ENCODE data around the gene FADS6. TPM values are rescaled to one million over a fixed set of nuclear protein-coding genes. Genes with fewer than 3 reads are reported as not detected.

FADS6 gene
- polyA plus RNA-seq, 3 donors: not detected

DNA sequence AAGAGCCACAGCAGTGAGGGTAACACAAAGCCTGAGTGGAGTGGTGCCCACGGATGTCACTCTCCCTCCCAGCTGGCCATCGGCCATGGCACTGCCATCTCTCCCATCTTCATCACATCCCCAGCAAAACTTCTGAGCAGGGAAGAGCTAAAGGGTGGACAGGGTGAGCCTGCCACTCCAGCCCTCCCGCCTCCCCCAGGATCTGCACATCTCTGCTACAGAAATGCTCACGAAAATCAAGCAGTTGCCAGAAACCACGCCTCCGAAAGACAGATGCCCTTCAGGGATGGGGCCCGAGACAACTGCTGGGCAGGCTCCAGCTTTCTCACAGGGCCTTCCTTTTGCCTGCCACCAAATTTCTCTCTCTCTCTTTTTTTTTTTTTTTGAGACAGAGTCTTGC, 37.3 kb downstream of the FADS6 start:
- no peak overlapping the region for H3K27ac Mint-ChIP-seq
- no peak overlapping the region for H2AFZ ChIP-seq (ENCODE audit: insufficient read depth, low read depth, low read length, poor library complexity, severe bottlenecking)
- no peak overlapping the region for H3K4me3 ChIP-seq (replicated peaks in 1 of 3; ENCODE audit: low read depth in 2 of 3, low read length in 3 of 3)
- no peaks in the 10 kb centered on the region for H3K79me2 ChIP-seq (ENCODE audit: insufficient read depth, low read length)
- no peak overlapping the region for H3K4me2 ChIP-seq (replicated peaks; ENCODE audit: extremely low read depth, low read length, poor library complexity, severe bottlenecking)
- peak overlapping the region in 1 of 2 donors; percentile 14 for H3K4me3 Mint-ChIP-seq
- peaks cover 18% of the 10 kb centered on the region for H3K4me1 Mint-ChIP-seq
- TF ChIP-seq, protein P1, sequence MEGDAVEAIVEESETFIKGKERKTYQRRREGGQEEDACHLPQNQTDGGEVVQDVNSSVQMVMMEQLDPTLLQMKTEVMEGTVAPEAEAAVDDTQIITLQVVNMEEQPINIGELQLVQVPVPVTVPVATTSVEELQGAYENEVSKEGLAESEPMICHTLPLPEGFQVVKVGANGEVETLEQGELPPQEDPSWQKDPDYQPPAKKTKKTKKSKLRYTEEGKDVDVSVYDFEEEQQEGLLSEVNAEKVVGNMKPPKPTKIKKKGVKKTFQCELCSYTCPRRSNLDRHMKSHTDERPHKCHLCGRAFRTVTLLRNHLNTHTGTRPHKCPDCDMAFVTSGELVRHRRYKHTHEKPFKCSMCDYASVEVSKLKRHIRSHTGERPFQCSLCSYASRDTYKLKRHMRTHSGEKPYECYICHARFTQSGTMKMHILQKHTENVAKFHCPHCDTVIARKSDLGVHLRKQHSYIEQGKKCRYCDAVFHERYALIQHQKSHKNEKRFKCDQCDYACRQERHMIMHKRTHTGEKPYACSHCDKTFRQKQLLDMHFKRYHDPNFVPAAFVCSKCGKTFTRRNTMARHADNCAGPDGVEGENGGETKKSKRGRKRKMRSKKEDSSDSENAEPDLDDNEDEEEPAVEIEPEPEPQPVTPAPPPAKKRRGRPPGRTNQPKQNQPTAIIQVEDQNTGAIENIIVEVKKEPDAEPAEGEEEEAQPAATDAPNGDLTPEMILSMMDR (IDR thresholded peaks at IDR 0.05): no peak
- peaks cover 4 to 10% of the 10 kb centered on the region in 2 donors for H3K9me3 ChIP-seq (replicated peaks in 1 of 2; ENCODE audit: control insufficient read depth in 1 of 2, insufficient read depth in 1 of 2, low read length in 2 of 2)
- H3K27me3 ChIP-seq (ENCODE audit: control insufficient read depth in 2 of 2, insufficient read depth in 2 of 2, low read length in 2 of 2): peaks cover 53 to 95% of the 10 kb centered on the region in 2 donors
- intact Hi-C loops (cut with micrococcal nuclease): no loop called here
- 93% methylated on average over 3 of the region's 7 CpGs for WGBS (ENCODE audit: insufficient coverage)
- no peak overlapping the region for H3K27ac ChIP-seq (ENCODE audit: low read depth in 1 of 2, low read length in 2 of 2)
- peaks cover 0 to 20% (median 10%) of the 10 kb centered on the region in 7 donors for H3K9me3 Mint-ChIP-seq
- peaks cover 17 to 27% of the 10 kb centered on the region in 2 donors for H3K4me1 ChIP-seq (ENCODE audit: control insufficient read depth in 1 of 2, insufficient read depth in 2 of 2, low read length in 2 of 2)
- H4K20me1 ChIP-seq (ENCODE audit: insufficient read depth, low read length): no peaks in the 10 kb centered on the region
- DNase-seq: no peak
- peaks cover 3 to 10% of the 10 kb centered on the region in 2 donors for H3K36me3 Mint-ChIP-seq
- H3K36me3 ChIP-seq (replicated peaks in 1 of 2; ENCODE audit: control insufficient read depth in 1 of 2, insufficient read depth in 2 of 2, low read length in 2 of 2): no peaks in the 10 kb centered on the region
- H3K9ac ChIP-seq (ENCODE audit: insufficient read depth, low read length, poor library complexity, severe bottlenecking): no peak overlapping the region
- H3K27me3 Mint-ChIP-seq (ENCODE audit: low read depth in 3 of 3): peaks cover 86 to 98% (median 90%) of the 10 kb centered on the region in 3 donors

DNA sequence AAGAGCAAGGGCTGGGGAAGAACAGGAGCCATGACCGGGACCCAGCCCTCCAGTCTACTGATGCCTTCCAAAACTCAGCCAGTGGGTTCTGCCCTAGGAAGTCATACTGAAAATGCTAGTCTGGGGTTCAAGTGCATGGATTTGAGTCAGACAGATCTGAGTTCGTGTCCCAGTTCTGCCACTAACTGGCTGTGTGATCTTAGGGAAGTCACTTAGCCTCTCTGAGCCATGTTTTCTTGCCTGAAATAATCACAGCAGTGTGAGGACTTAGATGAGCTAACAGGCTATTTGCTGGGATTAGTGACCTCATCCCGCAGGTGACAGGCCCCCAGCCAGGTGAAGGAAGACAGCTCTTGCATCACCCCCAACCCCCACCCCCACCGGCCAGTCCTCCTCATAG, 38.1 kb downstream of the FADS6 start:
- no peak overlapping the region for H3K27ac ChIP-seq (ENCODE audit: low read depth in 1 of 2, low read length in 2 of 2)
- Mint-ChIP-seq H3K27me3 (ENCODE audit: low read depth in 3 of 3) (peaks cover 87 to 98% (median 91%) of the 10 kb centered on the region in 3 donors), H3K27ac (no peak overlapping the region), H3K4me3 (no peak overlapping the region), H3K36me3 (peaks cover 3 to 10% of the 10 kb centered on the region in 2 donors), H3K9me3 (peaks cover 0 to 18% (median 10%) of the 10 kb centered on the region in 7 donors), H3K4me1 (peaks cover 11% of the 10 kb centered on the region)
- TF ChIP-seq, protein P1 (IDR thresholded peaks at IDR 0.05): no peak
- no peak overlapping the region for H3K9ac ChIP-seq (ENCODE audit: insufficient read depth, low read length, poor library complexity, severe bottlenecking)
- H4K20me1 ChIP-seq (ENCODE audit: insufficient read depth, low read length): no peaks in the 10 kb centered on the region
- peaks cover 10 to 19% of the 10 kb centered on the region in 2 donors for H3K4me1 ChIP-seq (ENCODE audit: control insufficient read depth in 1 of 2, insufficient read depth in 2 of 2, low read length in 2 of 2)
- H3K27me3 ChIP-seq (ENCODE audit: control insufficient read depth in 2 of 2, insufficient read depth in 2 of 2, low read length in 2 of 2): peaks cover 46 to 95% of the 10 kb centered on the region in 2 donors
- intact Hi-C loops (cut with micrococcal nuclease): no loop called here
- no peak overlapping the region for H3K4me2 ChIP-seq (replicated peaks; ENCODE audit: extremely low read depth, low read length, poor library complexity, severe bottlenecking)
- DNase-seq: no peak
- no peaks in the 10 kb centered on the region for H3K36me3 ChIP-seq (replicated peaks in 1 of 2; ENCODE audit: control insufficient read depth in 1 of 2, insufficient read depth in 2 of 2, low read length in 2 of 2)
- H3K9me3 ChIP-seq (replicated peaks in 1 of 2; ENCODE audit: control insufficient read depth in 1 of 2, insufficient read depth in 1 of 2, low read length in 2 of 2): peaks cover 4 to 10% of the 10 kb centered on the region in 2 donors
- H2AFZ ChIP-seq (ENCODE audit: insufficient read depth, low read depth, low read length, poor library complexity, severe bottlenecking): no peak overlapping the region
- no peak overlapping the region for H3K4me3 ChIP-seq (replicated peaks in 1 of 3; ENCODE audit: low read depth in 2 of 3, low read length in 3 of 3)
- H3K79me2 ChIP-seq (ENCODE audit: insufficient read depth, low read length): no peaks in the 10 kb centered on the region
- 86% methylated on average over 3 of the region's 4 CpGs for WGBS (ENCODE audit: insufficient coverage)

All from CD14-positive monocyte (primary cell).